NOMO-1 treated with DMSO at 0.1 percent for 48 hours (cell line): ENCODE results near the gene INSYN1.

ENCODE experiments used
- DNase-seq: peaks from one replicate; lab custom pipeline; 2025; ENCODE audit not compliant: unreplicated experiment; lab: John Stamatoyannopoulos, UW

The INSYN1 gene

GRCh38 chr15:73691396-73691795, 61.8 kb downstream of the INSYN1 start:
- DNase-seq, result peak; percentile 28

GRCh38 chr15:73688455-73688854, 64.7 kb downstream of the INSYN1 start:
- DNase-seq, result no peak

DNA sequence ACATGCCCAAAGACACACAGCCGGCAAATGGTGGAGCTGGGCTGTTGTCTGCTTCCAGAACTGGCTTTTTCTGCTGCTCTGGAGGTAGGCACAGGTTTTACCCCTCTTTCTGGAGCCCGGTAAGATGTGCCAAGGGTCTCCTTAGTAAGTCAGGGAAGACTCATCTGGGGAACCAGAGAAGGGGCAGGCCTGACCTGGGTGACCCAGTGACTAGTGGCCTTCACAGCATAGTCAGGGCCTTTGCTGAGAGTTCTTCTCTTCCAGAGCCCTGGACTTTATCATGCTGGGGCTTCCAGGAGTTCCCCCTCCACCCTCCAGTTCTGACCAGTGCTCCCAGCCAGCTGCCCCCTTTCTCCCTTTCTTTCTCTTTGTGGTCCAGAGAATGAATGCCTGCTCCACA, 65.8 kb downstream of the INSYN1 start:
- no peak for DNase-seq

DNA sequence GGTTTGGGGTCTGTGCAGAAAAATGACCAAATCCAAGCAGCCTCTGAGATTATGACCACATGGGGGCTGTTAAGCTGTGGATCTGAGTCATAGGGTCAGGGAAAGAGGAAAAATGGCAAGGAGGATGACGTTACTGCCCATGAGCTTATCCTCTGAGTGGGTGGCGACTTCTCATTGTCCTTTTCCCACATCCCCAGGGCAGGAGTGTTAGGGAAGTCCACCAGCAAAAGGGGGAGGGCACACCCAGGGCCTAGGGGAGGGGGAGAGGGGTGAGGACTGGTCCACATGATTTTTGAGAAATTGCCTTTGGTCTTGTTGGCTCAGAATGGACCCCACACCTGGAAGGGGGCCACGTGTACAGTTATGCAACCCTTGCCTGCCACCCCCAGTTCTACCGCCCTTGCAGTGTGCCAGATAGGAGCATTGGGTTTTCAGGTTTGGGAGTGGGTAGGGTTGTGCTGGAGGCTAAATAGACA, 66.3 kb downstream of the INSYN1 start:
- no peak for DNase-seq

- no peak for DNase-seq
These were observed 67.2 kb downstream of the INSYN1 start for GRCh38 chr15:73685981-73686380.
